HG02870 (cell line): ENCODE data around the gene LRRK2.

ENCODE experiments used
- ATAC-seq: cut with Tn5 transposase; IDR thresholded peaks from one replicate; pipeline ENCODE4 v1.9.1; 2021; ENCODE audit warnings: mild to moderate bottlenecking, moderate library complexity; ENCODE audit not compliant: unreplicated experiment

Gene LRRK2

GRCh38 chr12:40390980-40391379 is 166.2 kb downstream of the LRRK2 start:
- ATAC-seq = no peak

DNA sequence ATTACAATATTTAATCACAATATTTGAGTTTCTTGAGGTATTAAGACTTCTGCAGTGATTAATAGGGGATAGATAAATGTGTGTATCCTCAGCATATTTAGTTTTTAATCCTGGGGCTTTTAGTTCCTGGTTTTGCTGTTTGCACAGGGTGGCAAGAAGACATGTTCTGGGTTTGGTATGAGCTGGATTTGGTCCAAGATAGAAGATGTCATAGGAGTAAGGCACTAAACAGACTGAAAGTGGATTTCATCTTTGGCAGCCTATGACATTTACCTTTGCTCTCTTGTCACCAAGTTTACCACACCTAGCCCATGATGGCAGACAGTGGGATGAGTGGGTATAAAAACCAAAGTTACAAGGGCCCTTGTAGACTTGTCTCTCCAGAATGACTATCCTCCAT is 168.2 kb downstream of the LRRK2 start:
- ATAC-seq = no peak

- ATAC-seq = no peak
Measured at GRCh38 chr12:40399656-40400055, 174.9 kb downstream of the LRRK2 start.

GRCh38 chr12:40405419-40405818 is 180.6 kb downstream of the LRRK2 start:
- no peak for ATAC-seq
